ENCODE measurements around the gene NDST3. TPM values are rescaled to one million over a fixed set of nuclear protein-coding genes. Genes with fewer than 3 reads are reported as not detected.
A peak's percentile ranks its signal among the peaks of the same experiment; 100 is the strongest.
"Not testable (repeated sequence)": the region's sequence is repeated elsewhere in the genome, so short reads cannot be mapped to it uniquely, and the experiment has no call there.

Gene NDST3
- total RNA-seq, 1 experiment from 2014 or later, result 0.57 TPM

DNA sequence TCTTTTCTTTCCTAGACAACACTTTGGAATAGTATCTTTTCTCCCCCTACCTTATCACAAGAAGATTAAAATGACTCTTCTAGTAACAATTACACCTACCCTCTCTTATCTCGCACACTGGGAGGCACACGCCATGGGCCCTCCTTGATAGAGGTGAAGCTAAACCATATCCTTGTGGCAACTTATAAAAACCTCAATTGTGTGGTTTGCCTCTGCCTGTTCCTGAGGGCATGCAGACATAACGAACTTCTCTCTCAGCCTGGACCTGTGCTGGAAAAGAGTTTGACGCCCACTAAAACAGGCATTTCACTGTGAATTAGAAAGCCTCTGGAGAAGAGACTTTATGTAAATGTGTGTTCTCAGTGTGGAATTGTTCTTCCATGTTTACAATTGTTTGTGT lies 141.2 kb downstream of the NDST3 start:
- peak; percentile 48 for DNase-seq (ENCODE audit: low read depth)

DNA sequence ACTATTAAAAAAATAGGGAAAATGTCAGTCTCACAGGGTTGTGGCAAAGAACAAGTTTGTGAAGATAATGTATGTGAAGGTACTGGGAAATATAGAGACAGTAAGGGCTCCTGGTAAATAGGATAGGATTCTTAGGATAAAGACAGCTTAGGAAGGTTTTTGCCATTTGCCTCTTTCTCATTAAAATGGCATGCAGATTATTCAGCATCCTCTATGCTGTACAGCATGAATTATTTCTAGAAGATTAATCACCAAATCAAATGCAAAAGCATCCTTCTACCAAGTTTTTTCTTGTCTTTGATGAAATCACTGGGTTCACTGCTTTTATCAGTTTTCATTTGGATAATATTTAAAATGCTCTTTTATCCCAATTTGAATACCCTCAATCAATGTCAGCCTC lies 142.8 kb downstream of the NDST3 start:
- no peak for DNase-seq (ENCODE audit: low read depth)

DNA sequence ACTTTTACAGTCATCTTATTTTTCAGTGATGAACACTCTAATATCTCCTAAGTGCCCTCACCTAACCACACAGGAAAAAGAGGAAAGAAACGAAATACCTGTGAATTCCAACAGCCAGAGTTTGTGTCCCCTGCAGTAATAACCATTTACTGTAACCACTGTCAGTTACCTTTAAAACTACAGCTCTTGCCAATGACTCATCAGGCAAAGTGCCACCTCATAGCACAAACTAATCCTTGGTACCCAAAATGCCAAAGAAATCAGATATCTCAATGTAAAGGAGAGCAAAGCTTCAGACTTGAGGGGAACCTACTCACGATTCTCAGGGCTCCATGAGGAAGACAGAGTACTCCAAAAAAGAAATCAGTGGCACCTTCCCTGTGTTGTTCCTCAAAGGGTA lies 146.5 kb downstream of the NDST3 start:
- peak; percentile 18 for DNase-seq (ENCODE audit: low read depth)

DNA sequence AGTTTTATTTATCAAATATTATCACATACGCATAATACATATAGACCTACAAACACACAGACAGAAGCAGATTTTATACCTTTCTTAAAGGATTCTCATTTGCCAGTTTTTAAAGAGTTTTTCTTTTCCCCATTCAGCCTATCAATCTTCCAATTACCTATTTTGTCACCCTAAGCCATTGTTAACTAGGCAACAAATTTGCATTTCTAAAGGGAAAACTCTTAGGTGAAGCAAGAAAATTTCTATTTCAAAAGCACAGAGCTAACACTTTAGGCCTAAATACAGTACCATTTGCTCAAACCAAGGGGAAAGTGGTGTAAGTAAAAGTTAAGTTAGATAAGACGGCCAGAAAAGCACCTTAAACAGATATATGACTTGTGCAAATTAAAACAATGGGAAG lies 156.6 kb downstream of the NDST3 start:
- DNase-seq (ENCODE audit: low read depth), result no peak

DNA sequence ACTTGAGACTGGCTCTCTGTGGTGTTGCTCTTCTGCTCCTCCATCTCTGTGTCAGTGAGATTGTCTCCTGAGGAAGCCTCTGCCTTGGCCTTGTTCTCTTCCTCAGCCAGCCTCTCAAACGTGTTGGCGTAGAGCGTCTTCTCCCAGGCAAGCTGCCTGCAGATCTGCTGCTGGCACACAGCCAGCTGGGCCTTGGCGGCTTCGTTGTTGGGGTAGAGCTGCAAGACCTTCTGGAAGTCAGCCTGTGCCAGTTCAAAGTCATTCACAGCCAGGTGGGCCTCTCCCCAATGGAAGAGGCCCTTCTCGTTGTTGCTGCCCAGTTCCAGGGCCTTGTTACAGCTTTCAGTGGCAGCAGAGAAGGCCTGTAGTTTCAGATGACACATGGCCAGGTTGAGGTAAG lies 159.1 kb downstream of the NDST3 start:
- DNase-seq (ENCODE audit: low read depth), result no peak

DNA sequence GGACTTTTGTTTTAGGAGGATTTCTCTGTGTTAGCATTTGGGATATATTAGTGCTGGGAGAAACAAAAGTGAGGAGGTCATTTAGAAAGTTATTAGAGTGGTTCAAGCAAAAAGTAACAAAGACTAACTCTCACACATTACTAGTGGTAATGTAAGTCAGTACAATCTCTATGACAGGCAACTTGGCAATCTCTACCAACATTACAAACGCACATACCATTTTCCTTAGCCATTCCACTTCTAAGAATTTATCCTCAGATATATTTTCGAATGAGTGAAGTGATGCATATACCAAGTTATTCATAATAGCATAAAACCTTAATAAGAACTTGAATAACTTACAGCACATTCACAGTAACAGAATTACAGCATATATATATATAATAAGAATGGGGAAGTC lies 172.3 kb downstream of the NDST3 start:
- no peak for DNase-seq (ENCODE audit: low read depth)

DNA sequence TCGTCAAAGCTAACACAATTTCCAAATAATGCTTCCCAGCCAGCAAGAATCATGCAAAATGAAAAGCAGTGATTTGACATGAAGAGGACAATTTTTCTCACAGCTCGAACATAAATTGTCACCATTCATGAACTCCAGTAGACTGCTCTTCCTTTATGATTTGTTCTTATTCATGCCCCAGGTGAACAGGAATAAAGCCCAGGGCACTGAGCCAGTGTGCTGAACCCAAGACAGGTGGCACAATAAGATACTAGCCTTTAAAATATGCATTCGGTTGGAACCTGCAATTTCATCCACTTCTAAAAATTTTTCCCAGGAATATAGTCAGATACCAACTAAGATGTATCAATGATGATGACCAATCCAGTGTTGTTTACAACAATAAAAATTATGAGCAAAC lies 178.8 kb downstream of the NDST3 start:
- DNase-seq (ENCODE audit: low read depth), result no peak

- DNase-seq (ENCODE audit: low read depth), result no peak
Observed at GRCh38 chr4:118215826-118216225, 181.5 kb downstream of the NDST3 start.

- no peak for DNase-seq (ENCODE audit: low read depth)
Observed at GRCh38 chr4:118221227-118221800, 187.0 kb downstream of the NDST3 start.

- peak; percentile 14 for DNase-seq (ENCODE audit: low read depth)
Observed at GRCh38 chr4:118224243-118224829, 190.1 kb downstream of the NDST3 start.

DNA sequence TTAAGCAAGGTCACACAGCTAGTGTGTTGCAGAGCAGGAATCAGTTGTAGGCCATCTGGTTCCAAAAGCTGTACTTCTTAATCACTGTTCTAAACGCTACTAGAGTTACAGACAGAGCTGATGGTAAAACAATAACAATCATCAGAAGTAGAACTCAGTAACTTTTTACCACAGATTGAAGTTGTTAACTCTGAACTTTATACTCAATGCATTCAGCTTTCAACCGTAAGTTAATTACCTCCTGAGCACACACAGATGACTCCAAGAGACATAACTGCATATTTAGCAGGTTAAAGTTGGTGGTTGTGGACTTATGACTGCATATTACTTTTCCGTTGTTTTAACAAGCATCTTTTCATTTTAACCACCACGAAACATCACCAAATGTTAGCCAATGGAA lies 191.2 kb downstream of the NDST3 start:
- DNase-seq (ENCODE audit: low read depth), result no peak

DNA sequence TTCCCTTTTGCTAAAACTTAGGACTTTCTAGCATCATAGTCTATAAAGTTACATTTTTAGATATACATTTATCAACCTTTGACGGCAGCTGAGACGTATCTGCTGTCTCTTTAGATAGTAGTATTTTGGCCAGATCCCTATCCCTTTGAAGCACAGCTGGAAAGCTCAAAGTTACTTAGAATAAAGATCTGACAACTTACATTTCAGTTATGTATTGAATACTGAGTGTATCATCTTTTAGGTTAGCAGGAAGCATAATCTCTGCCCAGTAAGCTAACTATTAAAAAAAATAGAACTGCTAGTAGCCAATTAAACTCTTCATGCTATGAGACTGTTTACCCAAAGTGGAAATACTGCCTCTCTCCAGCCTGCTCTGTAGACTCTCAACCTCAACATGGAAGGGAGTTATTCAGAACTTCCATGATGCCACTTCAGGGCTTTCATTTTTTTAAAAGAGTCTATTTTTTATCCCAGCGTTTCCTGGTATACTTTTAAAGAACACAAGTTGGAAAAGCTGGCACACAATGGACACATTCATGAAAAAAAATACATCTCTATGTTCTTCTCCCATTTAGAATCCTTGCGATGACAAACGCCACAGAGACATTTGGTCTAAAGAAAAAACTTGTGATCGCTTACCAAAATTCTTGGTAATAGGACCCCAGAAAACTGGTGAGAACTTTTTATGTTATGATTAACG lies 192.2 kb downstream of the NDST3 start:
- DNase-seq (ENCODE audit: low read depth), result no peak

DNA sequence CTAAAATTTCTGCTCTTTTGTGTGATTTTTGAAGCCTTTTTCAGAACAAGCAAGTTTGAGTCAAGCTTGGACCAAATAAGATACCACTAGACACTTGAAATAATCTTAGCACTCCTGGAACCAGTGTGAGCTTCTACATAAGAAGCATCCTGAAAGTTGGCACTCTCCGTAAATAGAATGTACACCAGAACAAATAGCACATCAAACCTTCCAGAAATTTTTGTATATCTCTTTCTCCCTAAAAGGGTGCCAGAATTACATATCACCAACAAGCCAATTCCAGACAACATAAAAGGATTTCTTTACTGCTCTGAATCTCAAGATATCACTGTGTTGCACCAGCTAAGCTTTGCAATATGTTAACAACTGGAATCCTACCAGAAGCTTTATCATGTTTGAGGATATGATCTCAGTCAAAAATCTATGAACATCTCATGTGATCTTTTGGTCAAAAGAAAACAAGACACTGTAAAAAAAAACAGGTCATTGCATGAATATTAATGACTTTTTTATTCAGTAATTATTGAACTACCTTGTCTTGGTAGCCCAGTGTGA lies 201.4 kb downstream of the NDST3 start:
- DNase-seq (ENCODE audit: low read depth), result no peak

DNA sequence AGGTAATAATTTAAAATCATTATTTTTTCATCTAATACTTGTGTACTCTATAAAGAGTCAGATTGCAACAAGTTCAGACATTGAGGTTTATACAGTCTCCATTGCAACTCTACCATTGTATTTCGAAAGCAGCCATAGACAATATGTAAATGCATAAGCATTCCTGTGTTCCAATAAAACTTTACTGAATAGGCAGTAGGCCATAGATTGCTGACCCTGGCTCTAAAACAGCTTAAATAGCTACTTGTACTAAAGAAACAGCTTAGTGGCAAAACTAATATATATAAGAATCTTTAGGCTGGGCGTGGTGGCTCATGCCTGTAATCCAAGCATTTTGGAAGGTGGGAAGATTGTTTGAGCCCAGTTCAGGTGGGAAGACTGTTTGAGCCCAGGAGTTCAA lies 203.2 kb downstream of the NDST3 start:
- DNase-seq (ENCODE audit: low read depth), result no peak

DNA sequence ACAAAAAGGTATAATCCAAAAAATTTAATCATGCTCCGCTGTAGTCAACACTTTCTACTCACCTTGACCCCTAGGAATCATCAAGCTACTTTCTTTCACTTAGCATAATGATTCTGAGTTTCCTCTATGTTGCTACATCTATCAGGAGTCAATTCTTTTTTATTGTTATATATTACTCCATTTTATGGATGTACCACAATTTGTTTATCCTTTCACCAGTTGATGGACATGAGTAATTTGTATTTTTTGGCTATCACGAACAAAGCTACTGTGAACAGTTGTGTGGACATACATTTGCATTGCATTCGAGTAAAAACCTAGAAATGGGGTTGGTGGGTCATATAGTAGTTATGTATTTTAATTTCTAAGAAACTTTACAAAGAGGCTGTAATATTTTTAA lies 215.6 kb downstream of the NDST3 start:
- no peak for DNase-seq (ENCODE audit: low read depth)

GRCh38 chr4:118254368-118254767 lies 220.1 kb downstream of the NDST3 start:
- no peak for DNase-seq (ENCODE audit: low read depth)

- no peak for DNase-seq (ENCODE audit: low read depth)
Observed at GRCh38 chr4:118259111-118259510, 224.8 kb downstream of the NDST3 start.

DNA sequence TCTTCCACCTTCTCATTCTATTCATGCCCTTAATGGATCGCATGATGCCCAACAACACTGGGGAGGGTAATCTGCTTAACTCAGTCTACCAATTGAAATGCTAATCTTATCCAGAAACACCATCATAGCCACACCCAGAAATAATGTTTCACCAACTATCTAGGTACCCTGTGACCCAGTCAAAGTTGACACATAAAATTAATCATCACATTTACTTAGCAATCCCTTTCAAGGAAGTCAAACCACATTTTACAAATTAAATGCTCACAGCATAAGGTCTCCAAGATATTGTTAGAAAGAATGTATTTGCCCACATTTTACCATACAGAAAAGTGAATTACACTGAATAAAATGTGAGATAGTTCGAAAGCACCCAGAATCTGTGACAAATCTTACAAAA lies 226.0 kb downstream of the NDST3 start:
- no peak for DNase-seq (ENCODE audit: low read depth)

- DNase-seq (ENCODE audit: low read depth), result no peak
Observed at GRCh38 chr4:118264096-118264495, 229.8 kb downstream of the NDST3 start.

- DNase-seq (ENCODE audit: low read depth), result no peak
Observed at GRCh38 chr4:118265312-118266144, 231.2 kb downstream of the NDST3 start.

DNA sequence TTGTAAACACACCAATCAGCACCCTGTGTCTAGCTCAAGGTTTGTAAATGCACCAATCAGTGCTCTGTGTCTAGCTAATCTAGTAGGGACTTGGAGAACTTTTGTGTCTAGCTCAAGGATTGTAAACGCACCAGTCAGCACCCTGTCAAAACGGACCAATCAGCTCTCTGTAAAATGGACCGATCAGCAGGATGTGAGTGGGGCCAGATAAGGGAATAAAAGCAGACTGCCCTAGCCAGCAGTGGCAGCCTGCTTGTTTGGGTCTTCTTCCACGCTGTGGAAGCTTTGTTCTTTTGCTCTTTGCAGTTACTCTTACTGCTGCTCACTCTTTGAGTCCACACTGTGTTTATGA lies 231.8 kb downstream of the NDST3 start:
- not testable (repeated sequence) for DNase-seq (ENCODE audit: low read depth)

- DNase-seq (ENCODE audit: low read depth), result no peak
Observed at GRCh38 chr4:118268780-118269179, 234.5 kb downstream of the NDST3 start.

Data from Daoy (cell line).